ENCODE data around the gene CEBPB. TPM values are rescaled to one million over a fixed set of nuclear protein-coding genes. Genes with fewer than 3 reads are reported as not detected.

The CEBPB gene
- polyA plus RNA-seq, 1 donor from 2014 or later: 18.7 TPM

DNA sequence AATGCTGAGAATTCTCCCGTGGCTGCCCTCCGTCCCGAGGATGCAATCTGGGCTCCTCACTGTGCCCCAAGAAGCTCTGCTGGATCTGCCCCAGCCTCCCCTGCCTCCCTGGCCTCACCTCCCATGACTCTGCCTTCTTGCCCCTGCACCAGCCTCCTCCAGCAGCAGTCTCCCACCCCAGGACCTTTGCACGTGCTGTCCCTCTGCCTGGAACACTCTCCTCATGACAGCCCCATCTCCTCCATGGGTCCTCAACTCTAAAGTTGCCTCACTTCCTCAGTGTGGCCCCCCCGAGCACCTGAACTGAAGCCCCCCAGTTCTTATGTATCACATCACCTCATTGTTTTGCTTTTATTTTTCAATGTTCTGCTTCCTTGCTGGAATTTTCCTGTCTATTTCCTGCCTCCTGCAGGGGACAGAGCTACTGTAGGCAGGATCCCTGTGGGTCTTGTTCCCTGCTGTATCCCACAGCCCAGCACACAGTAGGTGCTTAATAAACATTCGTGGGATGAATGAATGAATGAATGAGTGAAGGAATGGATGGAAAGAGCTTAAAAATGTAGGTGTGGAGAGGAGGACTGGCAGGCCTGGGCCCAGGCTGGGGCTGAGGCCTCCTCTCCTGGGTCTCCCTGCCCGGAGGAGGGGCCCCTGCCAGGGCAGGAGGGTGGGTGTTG is 42.2 kb downstream of the CEBPB start:
- peaks cover 11% of the 10 kb centered on the region for H3K27me3 Mint-ChIP-seq
- no peaks in the 10 kb centered on the region for H3K9me3 Mint-ChIP-seq
- no peak overlapping the region for H3K4me3 Mint-ChIP-seq

DNA sequence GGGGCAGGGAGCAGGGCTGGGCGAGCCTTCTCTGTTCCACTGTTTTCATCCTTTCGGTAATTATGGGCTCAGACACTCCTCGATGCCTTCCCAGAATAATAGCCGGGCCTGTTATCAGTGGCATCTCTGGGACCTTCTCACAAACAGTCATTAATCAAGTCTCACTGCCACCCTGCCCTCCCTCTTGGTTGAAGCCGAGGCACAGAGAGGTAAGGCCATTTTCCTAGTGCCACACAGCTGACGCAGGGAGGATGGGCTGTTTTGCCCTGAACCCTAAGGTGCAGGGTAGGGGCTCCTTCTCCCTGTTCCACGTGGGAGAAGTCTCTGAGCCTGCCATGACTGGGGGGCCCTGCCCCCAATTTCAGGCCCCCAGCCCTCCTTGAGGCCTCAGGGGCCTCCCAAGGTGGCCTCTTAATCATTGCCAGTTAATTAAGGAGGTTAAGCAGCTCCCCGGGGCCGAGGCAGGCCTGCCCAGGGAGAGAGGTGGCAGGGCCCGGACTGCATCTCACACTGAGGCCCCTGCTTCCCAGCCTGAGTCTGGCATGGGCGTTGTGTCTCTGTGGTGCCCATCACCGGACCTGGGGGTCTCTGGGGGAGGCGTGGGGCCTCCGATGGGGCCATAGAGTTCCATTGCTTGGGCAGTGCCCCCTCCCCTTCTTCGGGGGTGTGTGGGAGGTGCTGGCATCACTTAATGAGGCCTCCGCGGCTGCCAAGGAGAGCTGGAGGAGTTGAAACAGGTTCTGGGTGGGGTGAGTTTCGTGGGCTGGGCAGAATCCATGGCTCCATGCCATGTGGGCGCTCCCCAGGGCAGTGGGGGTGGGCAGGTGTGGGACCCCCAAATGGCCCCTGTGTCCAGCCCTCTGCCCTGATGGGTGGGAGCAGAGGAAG is 42.9 kb downstream of the CEBPB start:
- Mint-ChIP-seq H3K36me3 (peaks cover 2% of the 10 kb centered on the region), H3K27me3 (peaks cover 13% of the 10 kb centered on the region), H3K4me3 (no peak overlapping the region), H3K27ac (peak overlapping the region in 1 of 3 donors; percentile 35), H3K4me1 (no peaks in the 10 kb centered on the region), H3K9me3 (no peaks in the 10 kb centered on the region)

More for the DNA sequence above, 42.2 kb downstream of the CEBPB start:
- H3K36me3 Mint-ChIP-seq: peaks cover 2% of the 10 kb centered on the region
- no peaks in the 10 kb centered on the region for H3K4me1 Mint-ChIP-seq
- no peak overlapping the region for H3K27ac Mint-ChIP-seq

GRCh38 chr20:50234288-50234687 is 43.7 kb downstream of the CEBPB start:
- H3K36me3 Mint-ChIP-seq: peaks cover 2% of the 10 kb centered on the region
- no peaks in the 10 kb centered on the region for H3K9me3 Mint-ChIP-seq
- peaks cover 14% of the 10 kb centered on the region for H3K27me3 Mint-ChIP-seq
- H3K4me3 Mint-ChIP-seq: no peak overlapping the region
- H3K27ac Mint-ChIP-seq: peak overlapping the region in 1 of 3 donors; percentile 35
- no peaks in the 10 kb centered on the region for H3K4me1 Mint-ChIP-seq

DNA sequence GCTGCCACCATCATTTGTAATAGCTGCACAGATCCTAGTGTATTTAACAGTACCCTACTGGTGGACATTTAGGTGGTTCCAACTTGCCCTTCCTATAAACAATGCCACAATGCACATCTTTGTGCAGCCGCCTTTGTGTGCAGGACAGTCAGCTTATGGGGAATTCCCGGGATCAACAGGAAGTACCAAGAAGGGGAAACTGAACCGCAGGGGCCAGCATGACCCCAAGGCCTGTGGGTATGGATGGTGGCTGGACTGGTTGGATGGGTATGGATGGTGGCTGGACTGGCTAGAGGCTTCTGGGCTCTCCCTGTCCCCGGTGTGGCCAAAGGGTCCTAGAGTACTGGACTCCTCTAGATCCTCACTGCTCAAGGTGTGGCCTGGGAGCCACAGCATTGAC is 46.7 kb downstream of the CEBPB start:
- H3K27me3 Mint-ChIP-seq: peaks cover 16% of the 10 kb centered on the region
- no peaks in the 10 kb centered on the region for H3K4me1 Mint-ChIP-seq
- no peak overlapping the region for H3K27ac Mint-ChIP-seq
- H3K4me3 Mint-ChIP-seq: no peak overlapping the region
- H3K36me3 Mint-ChIP-seq: no peaks in the 10 kb centered on the region
- H3K9me3 Mint-ChIP-seq: peaks cover 0 to 2% (median 0%) of the 10 kb centered on the region in 3 donors

DNA sequence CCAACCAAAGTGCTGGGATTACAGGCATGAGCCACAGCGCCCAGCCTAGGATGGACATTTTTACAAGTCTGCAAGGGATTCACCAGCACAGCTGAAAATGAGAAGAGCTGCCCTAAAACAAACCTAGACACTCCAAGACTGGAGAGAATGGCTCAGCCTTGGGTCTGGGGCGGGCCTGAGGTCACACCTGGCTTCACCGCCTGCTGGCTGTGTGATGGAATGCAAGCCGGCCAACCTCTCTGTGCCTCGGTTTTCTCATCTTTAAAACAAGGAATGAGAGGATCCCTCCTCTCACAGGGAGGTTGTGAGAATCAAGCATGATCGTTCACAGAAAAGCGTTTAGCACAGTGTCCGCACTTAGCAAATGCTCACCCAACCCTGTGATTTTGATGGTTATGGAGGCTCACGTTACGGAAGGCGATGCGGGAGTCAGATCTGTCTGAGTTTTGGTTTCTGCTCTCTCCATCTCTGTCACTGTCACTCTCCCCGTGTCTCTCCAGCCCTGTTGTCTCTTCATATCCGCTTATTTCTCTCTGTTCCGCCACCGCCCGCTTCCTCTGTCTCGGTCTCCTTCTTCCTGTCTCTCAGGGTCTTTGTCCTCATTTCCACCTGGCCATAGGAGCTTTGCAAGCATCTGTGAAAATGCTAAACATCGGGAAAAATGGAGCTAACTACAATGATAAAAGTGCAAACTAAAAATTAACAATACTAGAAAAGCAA is 47.6 kb downstream of the CEBPB start:
- Mint-ChIP-seq H3K27me3 (peaks cover 16% of the 10 kb centered on the region), H3K4me3 (peak overlapping the region in 1 of 4 donors; percentile 5), H3K4me1 (no peaks in the 10 kb centered on the region), H3K36me3 (no peaks in the 10 kb centered on the region), H3K27ac (peak overlapping the region in 1 of 3 donors; percentile 29), H3K9me3 (peaks cover 0 to 2% (median 0%) of the 10 kb centered on the region in 3 donors)

DNA sequence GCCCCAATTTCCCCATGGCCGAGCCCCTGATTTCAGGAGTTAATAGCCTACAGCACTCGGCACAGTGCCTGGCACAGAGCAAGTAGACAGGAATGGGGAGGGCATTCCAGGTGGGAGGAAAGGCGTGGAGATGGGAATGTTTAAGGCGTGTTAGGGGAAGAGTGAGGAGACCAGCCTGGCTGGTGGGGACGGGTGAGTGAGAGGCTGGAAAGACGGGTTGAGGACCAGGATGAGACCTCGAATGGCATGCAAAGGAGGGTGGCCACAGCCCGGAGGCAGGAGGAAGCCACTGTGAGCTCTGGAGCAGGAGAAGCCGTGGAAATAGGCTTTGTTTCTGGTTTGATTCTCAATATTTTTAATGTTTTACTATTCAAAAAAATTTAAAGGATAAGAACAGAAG is 49.5 kb downstream of the CEBPB start:
- H3K9me3 Mint-ChIP-seq: peaks cover 0 to 2% (median 0%) of the 10 kb centered on the region in 3 donors

DNA sequence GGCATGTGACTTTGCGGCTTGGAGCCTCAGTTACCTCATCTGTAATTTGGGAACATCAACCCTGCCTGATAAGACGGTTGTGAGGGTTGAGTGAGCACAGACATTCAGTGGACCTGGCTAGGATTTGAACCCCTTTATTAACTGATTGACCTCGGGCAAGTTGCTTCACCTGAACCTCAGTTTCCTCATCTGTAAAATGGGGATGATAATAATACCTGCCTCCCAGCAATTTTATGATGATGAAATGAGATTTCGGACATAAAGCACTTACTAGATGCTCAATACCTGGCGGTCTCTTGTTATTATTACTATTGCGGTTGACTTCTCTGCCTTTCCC is 51.5 kb downstream of the CEBPB start:
- Mint-ChIP-seq H3K9me3 (peaks cover 0 to 2% (median 0%) of the 10 kb centered on the region in 3 donors), H3K27ac (no peak overlapping the region), H3K27me3 (peaks cover 14% of the 10 kb centered on the region), H3K4me3 (no peak overlapping the region), H3K4me1 (no peaks in the 10 kb centered on the region), H3K36me3 (no peaks in the 10 kb centered on the region)

More for the DNA sequence above, 49.5 kb downstream of the CEBPB start:
- Mint-ChIP-seq H3K27ac (no peak overlapping the region), H3K4me1 (no peaks in the 10 kb centered on the region), H3K36me3 (no peaks in the 10 kb centered on the region), H3K27me3 (peaks cover 15% of the 10 kb centered on the region), H3K4me3 (no peak overlapping the region)

Other genes starting within 250 kb of the CEBPB start
- gene SNAI1, start 207.8 kb upstream of the CEBPB start, polyA plus RNA-seq: 0.63 TPM
- gene UBE2V1, start 77.7 kb upstream of the CEBPB start, polyA plus RNA-seq: 125 TPM
- gene PEDS1, start 37.1 kb upstream of the CEBPB start, polyA plus RNA-seq: 18.9 TPM